H1 (cell line): ENCODE measurements around the gene NME7. TPM values are rescaled to one million over a fixed set of nuclear protein-coding genes. Genes with fewer than 3 reads are reported as not detected.

Experiments used
- RXRA ChIP-seq: IDR thresholded peaks from 2 replicates; pipeline ENCODE4 v1.6.1; 2011; ENCODE audit warnings: low read depth, mild to moderate bottlenecking, low read length, moderate library complexity; ENCODE audit not compliant: insufficient read depth
- polyA plus RNA-seq, 7 experiments: library from polyadenylated mRNA; depleted of rRNA in 3 of 7; stranded (reverse) in 5 of 7; unstranded in 2 of 7; fragments of >200 nt in 5 of 7; fragments of 200-250 nt in 2 of 7; gene quantifications; 1 replicate in 5 of 7; 2 replicates in 1 of 7; 4 replicates in 1 of 7; pipeline versions ENCODE4 v1.2.1 to v1.2.3, GENCODE V29; 2011 to 2013; ENCODE audit warnings: missing spikeins in 2 of 7, mixed read lengths in 2 of 7
- total RNA-seq: library from RNA; stranded (reverse); fragmentation: NEBNext Ultra II Directional; extraction: Animal tissue kit (Norgen Biotek cat#: 25700); gene quantifications from 2 replicates; pipeline ENCODE4 v1.2.1, GENCODE V29; 2021

The NME7 gene
- total and polyA plus RNA-seq, 2 of the 8 experiments (the other 6 are each of a cell fraction or from before 2014, with no cell fraction given): 11.6 to 28.5 TPM

DNA sequence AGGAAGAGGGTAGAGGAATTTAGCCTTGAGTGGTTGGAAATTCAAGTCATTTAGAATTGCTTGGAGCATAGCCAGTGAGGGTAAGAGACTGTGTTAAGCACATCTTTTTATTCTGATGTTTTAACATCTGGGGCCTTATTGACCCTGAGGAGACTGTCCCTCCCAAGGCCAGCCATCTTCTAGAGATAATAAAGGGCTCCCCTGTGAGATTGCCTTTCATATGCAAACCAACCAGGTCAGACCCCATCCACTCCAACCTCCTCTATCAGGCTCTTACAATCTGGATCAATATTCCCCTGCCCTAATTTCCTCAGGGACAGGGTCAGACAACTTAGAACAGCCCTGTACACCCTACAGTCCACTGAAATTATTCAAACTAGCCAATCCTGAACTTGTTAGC is 167.3 kb downstream of the NME7 start (continued):
- TF ChIP-seq RXRA: no peak
- TF ChIP-seq, all 59 proteins: peak for 0
